ENCODE data around the gene SUMO3. TPM values are rescaled to one million over a fixed set of nuclear protein-coding genes. Genes with fewer than 3 reads are reported as not detected.

Gene SUMO3
- total RNA-seq, 1 experiment from 2014 or later, result 41.4 TPM

DNA sequence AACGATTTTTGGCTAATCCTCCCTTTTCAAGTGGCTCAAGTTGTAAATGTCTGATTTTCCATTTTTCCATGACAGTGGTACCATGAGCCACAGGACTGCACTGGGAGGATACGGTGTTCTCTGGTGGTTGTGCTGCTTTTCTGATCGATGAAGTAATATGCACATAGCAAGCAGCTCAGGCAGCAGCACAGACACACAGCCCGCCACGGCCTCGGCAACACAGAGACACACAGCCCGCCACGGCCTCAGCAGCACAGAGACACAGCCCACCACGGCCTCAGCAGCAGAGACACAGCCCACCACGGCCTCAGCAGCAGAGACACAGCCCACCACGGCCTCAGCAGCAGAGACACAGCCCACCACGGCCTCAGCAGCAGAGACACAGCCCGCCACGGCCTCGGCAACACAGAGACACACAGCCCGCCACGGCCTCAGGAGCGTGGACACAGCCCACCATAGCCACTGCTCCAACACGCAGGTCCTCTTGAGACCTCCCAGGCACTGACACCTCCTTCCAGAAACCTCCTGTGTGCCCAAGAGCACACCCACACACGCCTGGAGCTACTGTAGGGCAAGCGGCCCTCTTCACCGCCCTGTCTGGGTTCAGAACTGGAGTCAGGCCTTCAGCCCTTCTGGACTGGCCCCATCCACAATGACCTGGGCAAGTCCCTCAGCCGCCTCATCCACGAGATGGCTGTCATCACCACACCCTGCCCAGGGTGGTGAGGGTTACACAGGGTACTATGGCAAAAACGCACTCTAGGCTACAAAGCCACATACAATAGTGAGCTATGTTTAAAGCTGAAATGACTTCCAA lies 45.2 kb upstream of the SUMO3 start:
- BruUV-seq (replicated peaks), result no TSS peak
- in situ Hi-C loops (cut with HindIII; ENCODE audit: low pct_unique_long_range_greater_than_20kb, low sequenced_read_pairs), result no loop called here
- Histone ChIP-seq H3K27ac (ENCODE audit: low read length) (no peak overlapping the region), H3K9me3 (ENCODE audit: control insufficient read depth, insufficient read depth, low read depth, low read length) (no peaks in the 10 kb centered on the region), H3K27me3 (ENCODE audit: control insufficient read depth, insufficient read depth, low read length) (no peaks in the 10 kb centered on the region), H3K4me1 (ENCODE audit: control insufficient read depth, insufficient read depth, low read length) (peaks cover 28% of the 10 kb centered on the region), H3K4me3 (ENCODE audit: low read depth in 2 of 2, low read length in 2 of 2) (no peak overlapping the region), H3K36me3 (ENCODE audit: control insufficient read depth, insufficient read depth, low read length) (peaks cover 8% of the 10 kb centered on the region)
- intact Hi-C loops (cut with micrococcal nuclease; ENCODE audit: unreplicated experiment), result no loop called here
- ChIA-PET CTCF (no interaction called here), POLR2A (no interaction called here)
- TF ChIP-seq, protein P1, sequence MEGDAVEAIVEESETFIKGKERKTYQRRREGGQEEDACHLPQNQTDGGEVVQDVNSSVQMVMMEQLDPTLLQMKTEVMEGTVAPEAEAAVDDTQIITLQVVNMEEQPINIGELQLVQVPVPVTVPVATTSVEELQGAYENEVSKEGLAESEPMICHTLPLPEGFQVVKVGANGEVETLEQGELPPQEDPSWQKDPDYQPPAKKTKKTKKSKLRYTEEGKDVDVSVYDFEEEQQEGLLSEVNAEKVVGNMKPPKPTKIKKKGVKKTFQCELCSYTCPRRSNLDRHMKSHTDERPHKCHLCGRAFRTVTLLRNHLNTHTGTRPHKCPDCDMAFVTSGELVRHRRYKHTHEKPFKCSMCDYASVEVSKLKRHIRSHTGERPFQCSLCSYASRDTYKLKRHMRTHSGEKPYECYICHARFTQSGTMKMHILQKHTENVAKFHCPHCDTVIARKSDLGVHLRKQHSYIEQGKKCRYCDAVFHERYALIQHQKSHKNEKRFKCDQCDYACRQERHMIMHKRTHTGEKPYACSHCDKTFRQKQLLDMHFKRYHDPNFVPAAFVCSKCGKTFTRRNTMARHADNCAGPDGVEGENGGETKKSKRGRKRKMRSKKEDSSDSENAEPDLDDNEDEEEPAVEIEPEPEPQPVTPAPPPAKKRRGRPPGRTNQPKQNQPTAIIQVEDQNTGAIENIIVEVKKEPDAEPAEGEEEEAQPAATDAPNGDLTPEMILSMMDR (IDR thresholded peaks at IDR 0.05), result no peak
- TF ChIP-seq TCF7L2 (IDR thresholded peaks at IDR 0.05; ENCODE audit: low read depth, low read length) (no peak), SIN3A (IDR thresholded peaks at IDR 0.05; ENCODE audit: borderline replicate concordance, insufficient read depth, low read depth, low read length) (no peak), POLR2AphosphoS5 (IDR thresholded peaks at IDR 0.05; ENCODE audit: low read depth, low read length) (no peak)
- TF ChIP-seq, protein P2, sequence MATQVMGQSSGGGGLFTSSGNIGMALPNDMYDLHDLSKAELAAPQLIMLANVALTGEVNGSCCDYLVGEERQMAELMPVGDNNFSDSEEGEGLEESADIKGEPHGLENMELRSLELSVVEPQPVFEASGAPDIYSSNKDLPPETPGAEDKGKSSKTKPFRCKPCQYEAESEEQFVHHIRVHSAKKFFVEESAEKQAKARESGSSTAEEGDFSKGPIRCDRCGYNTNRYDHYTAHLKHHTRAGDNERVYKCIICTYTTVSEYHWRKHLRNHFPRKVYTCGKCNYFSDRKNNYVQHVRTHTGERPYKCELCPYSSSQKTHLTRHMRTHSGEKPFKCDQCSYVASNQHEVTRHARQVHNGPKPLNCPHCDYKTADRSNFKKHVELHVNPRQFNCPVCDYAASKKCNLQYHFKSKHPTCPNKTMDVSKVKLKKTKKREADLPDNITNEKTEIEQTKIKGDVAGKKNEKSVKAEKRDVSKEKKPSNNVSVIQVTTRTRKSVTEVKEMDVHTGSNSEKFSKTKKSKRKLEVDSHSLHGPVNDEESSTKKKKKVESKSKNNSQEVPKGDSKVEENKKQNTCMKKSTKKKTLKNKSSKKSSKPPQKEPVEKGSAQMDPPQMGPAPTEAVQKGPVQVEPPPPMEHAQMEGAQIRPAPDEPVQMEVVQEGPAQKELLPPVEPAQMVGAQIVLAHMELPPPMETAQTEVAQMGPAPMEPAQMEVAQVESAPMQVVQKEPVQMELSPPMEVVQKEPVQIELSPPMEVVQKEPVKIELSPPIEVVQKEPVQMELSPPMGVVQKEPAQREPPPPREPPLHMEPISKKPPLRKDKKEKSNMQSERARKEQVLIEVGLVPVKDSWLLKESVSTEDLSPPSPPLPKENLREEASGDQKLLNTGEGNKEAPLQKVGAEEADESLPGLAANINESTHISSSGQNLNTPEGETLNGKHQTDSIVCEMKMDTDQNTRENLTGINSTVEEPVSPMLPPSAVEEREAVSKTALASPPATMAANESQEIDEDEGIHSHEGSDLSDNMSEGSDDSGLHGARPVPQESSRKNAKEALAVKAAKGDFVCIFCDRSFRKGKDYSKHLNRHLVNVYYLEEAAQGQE (IDR thresholded peaks at IDR 0.05; ENCODE audit: insufficient read depth in 1 of 2, low read depth in 2 of 2, low read length in 1 of 2), result no peak
- DNase-seq (ENCODE audit: low read depth, low spot score) (no peak), ATAC-seq (no peak)

DNA sequence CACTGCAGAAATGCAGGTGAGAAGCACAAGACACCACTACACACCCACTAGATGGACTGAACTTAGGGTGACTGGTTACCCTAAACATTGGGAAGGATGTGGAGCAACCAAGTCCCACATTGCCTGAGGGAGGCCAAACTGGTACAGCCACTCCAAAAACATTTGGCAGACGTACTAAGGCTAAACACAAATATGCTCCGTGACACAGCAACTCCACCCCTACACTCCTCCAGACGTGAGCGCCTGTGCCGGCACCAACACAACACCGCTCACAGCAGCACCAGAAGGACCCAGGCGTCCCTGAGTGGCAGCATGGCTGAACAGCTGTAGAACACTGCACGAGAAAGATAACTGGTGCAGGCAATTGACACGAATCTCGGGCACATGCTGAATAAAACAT lies 40.9 kb upstream of the SUMO3 start:
- ATAC-seq, result no peak
- POLR2A ChIA-PET, result no interaction called here
- peaks cover 1% of the 10 kb centered on the region for H3K4me1 ChIP-seq (ENCODE audit: control insufficient read depth, insufficient read depth, low read length)
- DNase-seq (ENCODE audit: low read depth, low spot score), result no peak
- no peak overlapping the region for H3K4me3 ChIP-seq (ENCODE audit: low read depth in 2 of 2, low read length in 2 of 2)
- no peaks in the 10 kb centered on the region for H3K9me3 ChIP-seq (ENCODE audit: control insufficient read depth, insufficient read depth, low read depth, low read length)
- no peaks in the 10 kb centered on the region for H3K27me3 ChIP-seq (ENCODE audit: control insufficient read depth, insufficient read depth, low read length)
- TF ChIP-seq TCF7L2 (IDR thresholded peaks at IDR 0.05; ENCODE audit: low read depth, low read length) (no peak), SIN3A (IDR thresholded peaks at IDR 0.05; ENCODE audit: borderline replicate concordance, insufficient read depth, low read depth, low read length) (no peak), POLR2AphosphoS5 (IDR thresholded peaks at IDR 0.05; ENCODE audit: low read depth, low read length) (no peak)
- TF ChIP-seq, protein P2 (IDR thresholded peaks at IDR 0.05; ENCODE audit: insufficient read depth in 1 of 2, low read depth in 2 of 2, low read length in 1 of 2), result no peak
- CTCF ChIA-PET, result no interaction called here
- intact Hi-C loops (cut with micrococcal nuclease; ENCODE audit: unreplicated experiment), result no loop called here
- no peak overlapping the region for H3K27ac ChIP-seq (ENCODE audit: low read length)
- in situ Hi-C loops (cut with HindIII; ENCODE audit: low pct_unique_long_range_greater_than_20kb, low sequenced_read_pairs), result no loop called here
- no TSS peak for BruUV-seq (replicated peaks)
- H3K36me3 ChIP-seq (ENCODE audit: control insufficient read depth, insufficient read depth, low read length), result peaks cover 6% of the 10 kb centered on the region

Data from Panc1 (cell line).